SK-N-MC (cell line): Measurements from ENCODE around the gene PHTF2.

ENCODE experiments used
- EZH2 ChIP-seq: fragments of 200-600 bp; sonication (generic); IDR thresholded peaks from one replicate; pipeline ENCODE4 v1.6.1; 2017; ENCODE audit warnings: antibody characterized with exemption
- FOXP2 ChIP-seq: optimal IDR thresholded peaks from 2 replicates; pipeline ENCODE3; 2011; ENCODE audit warnings: mild to moderate bottlenecking, moderate library complexity; ENCODE audit not compliant: insufficient read depth; ENCODE audit errors: extremely low read length, control extremely low read depth
- POLR2AphosphoS5 ChIP-seq: IDR thresholded peaks from 2 replicates; pipeline ENCODE4 v1.6.1; 2012; ENCODE audit warnings: mild to moderate bottlenecking, low read depth, low read length, borderline replicate concordance

DNA sequence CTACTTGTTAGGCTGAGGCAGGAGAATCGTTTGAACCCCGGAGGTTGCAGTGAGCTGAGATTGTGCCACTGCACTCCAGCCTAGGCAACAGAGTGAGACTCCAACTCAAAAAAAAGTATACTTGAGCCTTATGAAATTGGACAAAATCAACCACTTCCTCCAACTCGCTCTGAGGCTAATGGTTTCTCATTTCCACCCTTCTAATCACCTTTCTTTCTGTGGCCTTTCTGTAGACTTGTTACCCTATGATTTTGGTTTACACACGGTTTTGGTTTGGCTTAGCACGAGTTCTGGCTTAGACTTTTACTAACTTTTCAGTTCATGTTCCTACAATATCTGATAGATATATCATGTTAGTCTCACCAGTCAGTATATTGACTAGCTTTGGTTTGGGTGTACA is 152.0 kb downstream of the PHTF2 start:
- TF ChIP-seq EZH2: no peak
- TF ChIP-seq POLR2AphosphoS5: no peak
- TF ChIP-seq FOXP2: no peak
